ENCODE measurements around the gene ACTR3C.
"Not testable (repeated sequence)": the region's sequence is repeated elsewhere in the genome, so short reads cannot be mapped to it uniquely, and the experiment has no call there.

Gene ACTR3C

GRCh38 chr7:150296802-150297201, 26.5 kb downstream of the ACTR3C start:
- H3K4me3 Mint-ChIP-seq, H3K9me3 Mint-ChIP-seq, H3K27me3 Mint-ChIP-seq, H3K27ac Mint-ChIP-seq, H3K4me1 Mint-ChIP-seq, ATAC-seq, DNase-seq: not testable (repeated sequence)

- H3K27me3 Mint-ChIP-seq, H3K4me1 Mint-ChIP-seq, DNase-seq, H3K9me3 Mint-ChIP-seq, H3K4me3 Mint-ChIP-seq, H3K27ac Mint-ChIP-seq, ATAC-seq: not testable (repeated sequence)
These were observed 27.7 kb downstream of the ACTR3C start for GRCh38 chr7:150295614-150296013.

DNA sequence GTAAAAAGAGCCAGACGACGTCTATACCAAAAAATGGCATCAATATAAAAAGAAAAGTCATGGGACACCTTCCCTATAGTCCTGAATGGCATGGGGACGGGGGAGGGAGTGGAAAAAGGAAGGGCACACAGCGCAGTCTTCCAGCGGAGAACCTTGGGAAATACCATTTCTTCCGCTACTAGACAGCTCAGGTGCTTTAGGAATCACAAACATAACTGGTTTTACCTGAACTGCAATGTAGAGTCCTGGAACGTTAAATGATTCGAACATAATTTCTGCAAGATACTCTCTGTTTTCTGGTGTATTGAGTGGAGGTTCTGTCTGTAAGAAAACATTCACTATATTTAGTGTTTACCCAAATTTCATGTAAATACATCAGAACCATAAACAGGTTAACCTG, 28.3 kb downstream of the ACTR3C start:
- not testable (repeated sequence) for DNase-seq, H3K9me3 Mint-ChIP-seq, ATAC-seq, H3K4me3 Mint-ChIP-seq, H3K27ac Mint-ChIP-seq, H3K27me3 Mint-ChIP-seq, H3K4me1 Mint-ChIP-seq

DNA sequence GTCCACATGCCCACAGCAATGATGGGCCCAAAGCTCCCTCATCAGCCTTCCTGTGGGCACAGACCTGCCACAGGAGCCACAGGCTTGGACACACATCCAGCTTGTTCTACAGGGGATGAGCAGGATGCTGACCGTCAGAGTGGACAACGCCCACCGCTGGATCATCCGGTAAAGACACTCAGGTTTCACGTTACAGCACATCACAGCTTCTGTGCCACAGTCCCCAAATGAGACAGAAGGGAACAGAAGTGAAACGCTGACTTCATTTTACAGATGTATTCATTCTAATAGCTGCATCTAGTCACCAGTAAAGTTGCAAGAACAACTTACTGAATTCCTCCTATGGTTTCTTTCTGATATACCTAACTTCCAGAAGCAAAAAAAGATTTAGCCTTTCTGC, 33.0 kb downstream of the ACTR3C start:
- not testable (repeated sequence) for H3K27ac Mint-ChIP-seq, H3K9me3 Mint-ChIP-seq, DNase-seq, H3K4me3 Mint-ChIP-seq, ATAC-seq, H3K4me1 Mint-ChIP-seq, H3K27me3 Mint-ChIP-seq

GRCh38 chr7:150288816-150289215, 34.5 kb downstream of the ACTR3C start:
- not testable (repeated sequence) for H3K27ac Mint-ChIP-seq, H3K9me3 Mint-ChIP-seq, H3K4me3 Mint-ChIP-seq, ATAC-seq, H3K27me3 Mint-ChIP-seq, H3K4me1 Mint-ChIP-seq, DNase-seq

DNA sequence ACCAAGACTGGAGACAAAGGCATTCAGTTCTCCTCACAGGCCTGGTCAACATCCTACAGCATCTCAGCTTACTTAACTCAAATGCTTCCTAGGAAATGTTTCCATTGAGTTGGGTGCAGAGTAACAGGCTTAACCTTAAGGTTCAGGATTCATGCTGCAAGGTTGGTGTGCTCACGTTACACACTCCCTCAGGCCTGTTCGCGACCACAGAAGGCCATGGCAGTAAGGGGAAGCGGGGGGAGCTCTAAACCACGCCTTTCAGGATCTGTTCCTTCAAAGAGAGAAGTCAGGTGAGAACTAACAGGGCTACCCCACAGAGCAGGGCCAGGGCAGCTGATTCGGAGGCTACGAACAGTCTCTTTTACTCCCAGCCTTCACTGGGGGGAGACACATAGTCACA, 35.5 kb downstream of the ACTR3C start:
- H3K27me3 Mint-ChIP-seq, H3K9me3 Mint-ChIP-seq, H3K4me1 Mint-ChIP-seq, H3K4me3 Mint-ChIP-seq, H3K27ac Mint-ChIP-seq, ATAC-seq, DNase-seq: not testable (repeated sequence)

- ATAC-seq (peak; percentile 94), DNase-seq (peak; percentile 31 to 38)
- H3K4me3 Mint-ChIP-seq, H3K9me3 Mint-ChIP-seq, H3K4me1 Mint-ChIP-seq, H3K27ac Mint-ChIP-seq, H3K27me3 Mint-ChIP-seq: not testable (repeated sequence)
These were observed 37.2 kb downstream of the ACTR3C start for GRCh38 chr7:150285849-150286754.

GRCh38 chr7:150283608-150284007, 39.7 kb downstream of the ACTR3C start:
- H3K27ac Mint-ChIP-seq, DNase-seq, H3K4me3 Mint-ChIP-seq, H3K27me3 Mint-ChIP-seq, H3K4me1 Mint-ChIP-seq, H3K9me3 Mint-ChIP-seq: not testable (repeated sequence)
- ATAC-seq = peak; percentile 70

DNA sequence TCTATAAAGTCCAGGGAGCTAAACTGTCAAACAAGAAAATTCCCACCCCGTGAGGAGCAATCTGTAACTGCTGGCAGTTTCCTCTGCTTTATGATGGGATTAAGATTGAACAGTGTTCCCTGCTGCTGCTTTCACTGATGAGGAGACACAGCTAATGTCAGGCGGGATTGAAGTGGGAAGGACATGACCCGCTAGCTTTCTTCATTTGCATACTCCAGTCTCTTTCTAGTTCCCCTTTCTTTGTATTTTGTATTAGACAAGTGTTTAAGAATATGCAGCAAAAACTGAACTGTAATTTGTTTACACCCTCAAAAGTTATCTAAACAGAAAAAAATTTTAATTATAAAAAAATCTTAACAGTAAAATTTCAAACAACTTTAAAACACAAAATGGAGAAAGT, 40.2 kb downstream of the ACTR3C start:
- not testable (repeated sequence) for DNase-seq, ATAC-seq, H3K9me3 Mint-ChIP-seq, H3K27ac Mint-ChIP-seq, H3K27me3 Mint-ChIP-seq, H3K4me1 Mint-ChIP-seq, H3K4me3 Mint-ChIP-seq

GRCh38 chr7:150281681-150282403, 41.5 kb downstream of the ACTR3C start:
- H3K4me1 Mint-ChIP-seq, ATAC-seq, H3K4me3 Mint-ChIP-seq, DNase-seq, H3K9me3 Mint-ChIP-seq, H3K27ac Mint-ChIP-seq, H3K27me3 Mint-ChIP-seq: not testable (repeated sequence)

- H3K9me3 Mint-ChIP-seq, H3K4me3 Mint-ChIP-seq, H3K4me1 Mint-ChIP-seq, H3K27me3 Mint-ChIP-seq, DNase-seq, H3K27ac Mint-ChIP-seq, ATAC-seq: not testable (repeated sequence)
These were observed 45.0 kb downstream of the ACTR3C start for GRCh38 chr7:150278383-150278782.

- DNase-seq = peak; percentile 19 to 24
- not testable (repeated sequence) for H3K27ac Mint-ChIP-seq, H3K27me3 Mint-ChIP-seq, H3K9me3 Mint-ChIP-seq, H3K4me1 Mint-ChIP-seq, H3K4me3 Mint-ChIP-seq
- peak; percentile 48 for ATAC-seq
These were observed 47.1 kb downstream of the ACTR3C start for GRCh38 chr7:150276132-150276695.

GRCh38 chr7:150271898-150272297, 51.4 kb downstream of the ACTR3C start:
- not testable (repeated sequence) for H3K27me3 Mint-ChIP-seq, DNase-seq, H3K4me1 Mint-ChIP-seq, H3K9me3 Mint-ChIP-seq, H3K27ac Mint-ChIP-seq, H3K4me3 Mint-ChIP-seq
- ATAC-seq = peak; percentile 90

- not testable (repeated sequence) for DNase-seq, H3K27me3 Mint-ChIP-seq, H3K9me3 Mint-ChIP-seq, ATAC-seq, H3K4me1 Mint-ChIP-seq, H3K4me3 Mint-ChIP-seq, H3K27ac Mint-ChIP-seq
These were observed 53.1 kb downstream of the ACTR3C start for GRCh38 chr7:150270101-150270824.

GRCh38 chr7:150268798-150269197, 54.5 kb downstream of the ACTR3C start:
- not testable (repeated sequence) for H3K4me1 Mint-ChIP-seq, ATAC-seq, H3K27ac Mint-ChIP-seq, H3K9me3 Mint-ChIP-seq, H3K4me3 Mint-ChIP-seq, H3K27me3 Mint-ChIP-seq, DNase-seq

Data from stimulated activated naive CD8-positive, alpha-beta T cell treated with anti-CD3 and anti-CD28 coated beads, Interleukin-15, amount 100 ng/mL, for 72 hours (primary cell).